Measurements from ENCODE around the gene DLST. TPM values are rescaled to one million over a fixed set of nuclear protein-coding genes. Genes with fewer than 3 reads are reported as not detected.

The DLST gene
- total and polyA plus RNA-seq, 2 donors (not counting 1 experiment from before 2014, with no cell fraction given) = 95.3 to 214 TPM

DNA sequence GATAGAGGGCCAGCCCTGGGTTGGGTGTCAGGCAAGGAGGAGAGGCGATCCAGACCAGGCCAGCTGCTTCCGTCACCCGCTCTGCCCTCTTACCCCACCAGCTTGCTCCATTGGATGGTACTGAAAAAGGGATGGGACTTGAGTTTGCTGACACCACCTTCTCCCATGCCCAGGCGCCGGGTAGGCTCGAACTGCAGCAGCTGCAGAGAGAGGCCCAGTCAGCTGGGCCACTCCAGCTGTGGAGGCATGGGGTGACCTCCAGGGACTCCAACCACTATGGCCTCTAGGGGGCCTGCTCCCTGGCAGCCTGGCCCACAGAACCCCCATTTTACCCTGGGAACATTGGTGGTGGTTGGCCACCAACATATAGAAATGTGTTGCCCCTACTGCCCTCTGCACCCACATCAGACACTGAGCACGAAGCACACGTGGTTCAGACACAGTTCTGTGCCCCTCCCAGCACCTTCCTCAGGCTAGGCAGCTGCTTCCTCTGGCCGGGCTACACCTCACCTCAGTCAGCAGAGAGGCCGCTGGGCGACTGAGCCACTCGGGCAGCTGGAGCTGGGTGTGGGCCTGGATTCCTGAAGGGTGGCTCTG lies 25.3 kb downstream of the DLST start:
- H3K4me2 ChIP-seq (ENCODE audit: extremely low read depth, insufficient read depth, low read length) = no peak overlapping the region
- no peak overlapping the region for H3K9ac ChIP-seq (ENCODE audit: insufficient read depth, low read length)
- no peaks in the 10 kb centered on the region for H3K27me3 ChIP-seq (ENCODE audit: control insufficient read depth, insufficient read depth, low read length)
- TF ChIP-seq, protein P1, sequence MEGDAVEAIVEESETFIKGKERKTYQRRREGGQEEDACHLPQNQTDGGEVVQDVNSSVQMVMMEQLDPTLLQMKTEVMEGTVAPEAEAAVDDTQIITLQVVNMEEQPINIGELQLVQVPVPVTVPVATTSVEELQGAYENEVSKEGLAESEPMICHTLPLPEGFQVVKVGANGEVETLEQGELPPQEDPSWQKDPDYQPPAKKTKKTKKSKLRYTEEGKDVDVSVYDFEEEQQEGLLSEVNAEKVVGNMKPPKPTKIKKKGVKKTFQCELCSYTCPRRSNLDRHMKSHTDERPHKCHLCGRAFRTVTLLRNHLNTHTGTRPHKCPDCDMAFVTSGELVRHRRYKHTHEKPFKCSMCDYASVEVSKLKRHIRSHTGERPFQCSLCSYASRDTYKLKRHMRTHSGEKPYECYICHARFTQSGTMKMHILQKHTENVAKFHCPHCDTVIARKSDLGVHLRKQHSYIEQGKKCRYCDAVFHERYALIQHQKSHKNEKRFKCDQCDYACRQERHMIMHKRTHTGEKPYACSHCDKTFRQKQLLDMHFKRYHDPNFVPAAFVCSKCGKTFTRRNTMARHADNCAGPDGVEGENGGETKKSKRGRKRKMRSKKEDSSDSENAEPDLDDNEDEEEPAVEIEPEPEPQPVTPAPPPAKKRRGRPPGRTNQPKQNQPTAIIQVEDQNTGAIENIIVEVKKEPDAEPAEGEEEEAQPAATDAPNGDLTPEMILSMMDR (conservative IDR thresholded peaks at IDR 0.05 in 1 of 2, IDR thresholded peaks at IDR 0.05 in 1 of 2; ENCODE audit: low read depth in 1 of 2, low read length in 2 of 2) = no peak
- no peak for TF ChIP-seq EZH2 (IDR thresholded peaks at IDR 0.05; ENCODE audit: low read length, missing control alignments)
- H2AFZ ChIP-seq (ENCODE audit: low read length) = no peak overlapping the region
- no peaks in the 10 kb centered on the region for H4K20me1 ChIP-seq (ENCODE audit: control insufficient read depth, extremely low read depth, insufficient read depth, low read length)
- H3K36me3 ChIP-seq (ENCODE audit: control insufficient read depth, insufficient read depth, low read length) = peaks cover 13% of the 10 kb centered on the region
- no peak for DNase-seq (ENCODE audit: low read depth in 2 of 2)
- no peaks in the 10 kb centered on the region for H3K9me3 ChIP-seq (ENCODE audit: control insufficient read depth, insufficient read depth, low read depth, low read length)
- H3K79me2 ChIP-seq (ENCODE audit: control insufficient read depth, insufficient read depth, low read length) = no peaks in the 10 kb centered on the region
- H3K27ac ChIP-seq (ENCODE audit: insufficient read depth, low read length) = no peak overlapping the region
- H3K4me3 ChIP-seq (replicated peaks in 1 of 4; ENCODE audit: control extremely low read depth in 1 of 4, insufficient read depth in 1 of 4, low read depth in 3 of 4, low read length in 4 of 4) = no peak overlapping the region
- H3K4me1 ChIP-seq (ENCODE audit: control insufficient read depth, extremely low read depth, insufficient read depth, low read length) = peaks cover 6% of the 10 kb centered on the region

DNA sequence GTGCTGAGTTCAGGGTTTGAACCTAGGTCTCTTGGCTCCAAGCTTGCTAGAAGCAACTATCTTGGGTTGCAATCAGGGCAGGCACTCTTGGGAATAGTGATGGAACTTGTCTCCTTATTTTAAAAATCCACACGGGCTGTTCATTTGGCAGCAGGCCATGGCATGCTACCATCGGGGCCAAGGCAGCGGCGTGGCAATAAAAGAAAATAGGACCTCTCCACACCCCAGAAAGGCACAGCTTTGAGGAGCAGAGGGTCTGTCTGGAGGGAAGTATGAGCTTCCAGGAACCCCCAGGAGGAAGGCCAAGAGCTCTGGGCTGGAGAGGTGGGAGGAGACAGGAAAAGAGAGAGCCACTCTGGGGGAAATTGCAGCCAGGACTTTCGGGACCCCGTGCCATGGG lies 26.0 kb downstream of the DLST start:
- no peak overlapping the region for H3K4me3 ChIP-seq (replicated peaks in 1 of 4; ENCODE audit: control extremely low read depth in 1 of 4, insufficient read depth in 1 of 4, low read depth in 3 of 4, low read length in 4 of 4)
- no peaks in the 10 kb centered on the region for H3K27me3 ChIP-seq (ENCODE audit: control insufficient read depth, insufficient read depth, low read length)
- peaks cover 11% of the 10 kb centered on the region for H3K36me3 ChIP-seq (ENCODE audit: control insufficient read depth, insufficient read depth, low read length)
- no peak overlapping the region for H3K4me2 ChIP-seq (ENCODE audit: extremely low read depth, insufficient read depth, low read length)
- no peaks in the 10 kb centered on the region for H4K20me1 ChIP-seq (ENCODE audit: control insufficient read depth, extremely low read depth, insufficient read depth, low read length)
- TF ChIP-seq EZH2 (IDR thresholded peaks at IDR 0.05; ENCODE audit: low read length, missing control alignments) = no peak
- TF ChIP-seq, protein P1 (conservative IDR thresholded peaks at IDR 0.05 in 1 of 2, IDR thresholded peaks at IDR 0.05 in 1 of 2; ENCODE audit: low read depth in 1 of 2, low read length in 2 of 2) = no peak
- no peak for DNase-seq (ENCODE audit: low read depth in 2 of 2)
- H3K9me3 ChIP-seq (ENCODE audit: control insufficient read depth, insufficient read depth, low read depth, low read length) = no peaks in the 10 kb centered on the region
- H3K9ac ChIP-seq (ENCODE audit: insufficient read depth, low read length) = no peak overlapping the region
- H3K27ac ChIP-seq (ENCODE audit: insufficient read depth, low read length) = no peak overlapping the region
- peaks cover 6% of the 10 kb centered on the region for H3K4me1 ChIP-seq (ENCODE audit: control insufficient read depth, extremely low read depth, insufficient read depth, low read length)
- H3K79me2 ChIP-seq (ENCODE audit: control insufficient read depth, insufficient read depth, low read length) = no peaks in the 10 kb centered on the region
- no peak overlapping the region for H2AFZ ChIP-seq (ENCODE audit: low read length)

DNA sequence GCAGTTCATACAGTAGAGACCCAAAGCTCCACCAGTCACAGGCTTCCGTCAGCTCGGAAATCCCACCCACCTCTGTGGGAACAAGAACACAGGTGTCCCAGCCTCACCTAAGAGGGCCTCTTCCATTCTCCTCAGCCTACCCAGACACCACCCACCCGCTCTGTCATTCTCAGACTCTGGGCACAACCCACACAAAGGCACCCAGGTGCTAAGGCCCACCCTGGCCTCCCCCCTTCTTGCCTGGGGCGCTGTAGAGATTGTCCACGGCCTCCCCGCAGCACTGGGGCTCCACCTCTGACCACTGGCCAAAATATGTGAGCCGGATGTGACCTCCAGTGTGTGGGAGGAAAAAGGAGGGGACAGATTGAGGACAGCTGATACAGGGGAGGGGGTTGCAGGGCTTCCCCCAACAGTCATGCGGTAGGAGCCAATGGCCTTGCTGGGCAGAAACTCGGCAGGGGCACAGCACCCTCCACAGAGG lies 27.2 kb downstream of the DLST start:
- Histone ChIP-seq H3K4me1 (ENCODE audit: control insufficient read depth, extremely low read depth, insufficient read depth, low read length) (peaks cover 6% of the 10 kb centered on the region), H3K9ac (ENCODE audit: insufficient read depth, low read length) (no peak overlapping the region), H3K27ac (ENCODE audit: insufficient read depth, low read length) (no peak overlapping the region), H3K79me2 (ENCODE audit: control insufficient read depth, insufficient read depth, low read length) (no peaks in the 10 kb centered on the region), H4K20me1 (ENCODE audit: control insufficient read depth, extremely low read depth, insufficient read depth, low read length) (no peaks in the 10 kb centered on the region), H3K9me3 (ENCODE audit: control insufficient read depth, insufficient read depth, low read depth, low read length) (no peaks in the 10 kb centered on the region), H3K27me3 (ENCODE audit: control insufficient read depth, insufficient read depth, low read length) (no peaks in the 10 kb centered on the region), H2AFZ (ENCODE audit: low read length) (no peak overlapping the region), H3K4me3 (replicated peaks in 1 of 4; ENCODE audit: control extremely low read depth in 1 of 4, insufficient read depth in 1 of 4, low read depth in 3 of 4, low read length in 4 of 4) (no peak overlapping the region), H3K4me2 (ENCODE audit: extremely low read depth, insufficient read depth, low read length) (no peak overlapping the region), H3K36me3 (ENCODE audit: control insufficient read depth, insufficient read depth, low read length) (peaks cover 6% of the 10 kb centered on the region)
- TF ChIP-seq, protein P1 (conservative IDR thresholded peaks at IDR 0.05 in 1 of 2, IDR thresholded peaks at IDR 0.05 in 1 of 2; ENCODE audit: low read depth in 1 of 2, low read length in 2 of 2) = no peak
- TF ChIP-seq EZH2 (IDR thresholded peaks at IDR 0.05; ENCODE audit: low read length, missing control alignments) = no peak
- no peak for DNase-seq (ENCODE audit: low read depth in 2 of 2)

Data from fibroblast of lung (primary cell).